GM18907 (cell line): Measurements from ENCODE around the gene B3GNT7.
"Not testable (repeated sequence)": the region's sequence is repeated elsewhere in the genome, so short reads cannot be mapped to it uniquely, and the experiment has no call there.

ENCODE experiments used
- ATAC-seq: cut with Tn5 transposase; IDR thresholded peaks from one replicate; pipeline ENCODE4 v1.9.1; 2021; ENCODE audit warnings: mild to moderate bottlenecking, moderate library complexity; ENCODE audit not compliant: unreplicated experiment

Gene B3GNT7

GRCh38 chr2:231399046-231399852, 3.7 kb downstream of the B3GNT7 start:
- no peak for ATAC-seq

- ATAC-seq = no peak
Measured at GRCh38 chr2:231399853-231400680, 4.6 kb downstream of the B3GNT7 start.

GRCh38 chr2:231400681-231401080, 5.2 kb downstream of the B3GNT7 start:
- not testable (repeated sequence) for ATAC-seq

DNA sequence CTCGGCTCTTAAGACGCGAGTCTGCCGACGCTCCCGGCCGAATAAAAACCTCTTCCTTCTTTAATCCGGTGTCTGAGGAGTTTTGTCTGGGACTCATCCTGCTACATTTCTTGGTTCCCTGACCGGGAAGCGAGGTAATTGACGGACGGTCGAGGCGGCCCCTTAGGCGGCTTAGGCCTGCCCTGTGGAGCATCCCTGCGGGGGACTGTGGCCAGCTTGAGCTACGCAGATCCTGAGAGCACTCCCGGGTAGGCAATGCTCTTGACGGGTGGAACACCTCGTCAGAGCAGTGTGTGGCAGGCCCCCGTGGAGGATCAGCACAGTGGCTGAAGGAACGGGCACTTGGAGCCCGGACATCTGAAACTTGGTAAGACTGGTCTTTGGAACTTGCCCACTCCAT, 5.6 kb downstream of the B3GNT7 start:
- ATAC-seq = not testable (repeated sequence)

DNA sequence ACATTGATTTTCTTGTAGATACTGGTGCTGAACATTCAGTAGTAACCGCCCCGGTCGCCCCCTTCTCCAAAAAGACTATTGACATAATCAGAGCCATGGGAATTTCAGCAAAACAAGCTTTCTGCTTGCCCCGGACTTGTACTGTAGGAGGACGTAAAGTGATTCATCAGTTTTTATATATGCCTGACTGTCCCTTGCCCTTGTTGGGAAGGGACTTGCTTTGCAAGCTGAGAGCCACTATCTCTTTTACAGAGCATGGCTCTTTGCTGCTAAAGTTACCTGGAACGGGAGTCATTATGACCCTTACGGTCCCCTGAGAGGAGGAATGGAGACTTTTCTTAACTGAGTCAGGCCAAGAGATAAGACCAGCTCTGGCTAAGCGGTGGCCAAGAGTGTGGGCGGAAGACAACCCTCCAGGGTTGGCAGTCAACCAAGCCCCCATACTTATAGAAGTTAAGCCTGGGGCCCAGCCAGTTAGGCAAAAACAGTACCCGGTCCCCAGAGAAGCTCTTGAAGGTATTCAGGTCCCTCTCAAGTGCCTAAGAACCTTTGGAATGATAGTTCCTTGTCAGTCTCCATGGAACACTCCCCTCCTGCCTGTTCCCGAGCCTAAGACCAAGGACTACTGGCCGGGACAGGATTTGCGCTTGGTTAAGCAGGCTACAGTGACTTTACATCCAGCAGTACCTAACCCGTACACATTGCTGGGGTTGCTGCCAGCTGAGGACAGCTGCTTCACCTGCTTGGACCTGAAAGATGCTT, 8.1 kb downstream of the B3GNT7 start:
- not testable (repeated sequence) for ATAC-seq

DNA sequence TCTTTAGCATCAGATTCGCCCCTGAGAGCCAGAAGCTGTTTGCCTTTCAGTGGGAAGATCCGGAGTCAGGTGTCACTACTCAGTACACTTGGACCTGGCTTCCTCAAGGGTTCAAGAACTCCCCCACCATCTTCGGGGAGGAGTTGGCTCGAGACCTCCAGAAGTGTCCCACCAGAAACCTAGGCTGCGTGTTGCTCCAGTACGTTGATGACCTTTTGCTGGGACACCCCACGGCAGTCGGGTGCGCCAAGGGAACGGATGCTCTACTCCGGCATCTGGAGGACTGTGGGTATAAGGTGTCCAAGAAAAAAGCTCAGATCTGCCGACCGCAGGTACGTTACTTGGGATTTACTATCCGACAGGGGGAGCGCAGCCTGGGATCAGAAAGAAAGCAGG, 8.7 kb downstream of the B3GNT7 start:
- ATAC-seq = not testable (repeated sequence)

- not testable (repeated sequence) for ATAC-seq
Measured at GRCh38 chr2:231405601-231406367, 10.3 kb downstream of the B3GNT7 start.

DNA sequence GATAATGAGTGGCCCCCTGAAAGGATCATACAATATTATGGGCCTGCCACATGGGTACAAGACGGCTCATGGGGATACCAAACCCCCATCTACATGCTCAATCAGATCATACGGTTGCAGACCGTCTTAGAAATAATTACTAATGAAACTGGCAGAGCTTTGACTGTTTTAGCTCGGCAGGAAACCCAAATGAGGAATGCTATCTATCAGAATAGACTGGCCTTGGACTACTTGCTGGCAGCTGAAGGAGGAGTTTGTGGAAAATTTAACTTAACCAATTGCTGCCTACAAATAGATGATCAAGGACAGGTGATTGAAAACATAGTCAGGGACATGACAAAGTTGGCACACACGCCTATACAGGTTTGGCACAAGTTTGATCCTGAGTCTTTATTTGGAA, 12.2 kb downstream of the B3GNT7 start:
- not testable (repeated sequence) for ATAC-seq

- not testable (repeated sequence) for ATAC-seq
Measured at GRCh38 chr2:231408304-231408703, 12.8 kb downstream of the B3GNT7 start.

GRCh38 chr2:231409776-231410175, 14.3 kb downstream of the B3GNT7 start:
- ATAC-seq = no peak

DNA sequence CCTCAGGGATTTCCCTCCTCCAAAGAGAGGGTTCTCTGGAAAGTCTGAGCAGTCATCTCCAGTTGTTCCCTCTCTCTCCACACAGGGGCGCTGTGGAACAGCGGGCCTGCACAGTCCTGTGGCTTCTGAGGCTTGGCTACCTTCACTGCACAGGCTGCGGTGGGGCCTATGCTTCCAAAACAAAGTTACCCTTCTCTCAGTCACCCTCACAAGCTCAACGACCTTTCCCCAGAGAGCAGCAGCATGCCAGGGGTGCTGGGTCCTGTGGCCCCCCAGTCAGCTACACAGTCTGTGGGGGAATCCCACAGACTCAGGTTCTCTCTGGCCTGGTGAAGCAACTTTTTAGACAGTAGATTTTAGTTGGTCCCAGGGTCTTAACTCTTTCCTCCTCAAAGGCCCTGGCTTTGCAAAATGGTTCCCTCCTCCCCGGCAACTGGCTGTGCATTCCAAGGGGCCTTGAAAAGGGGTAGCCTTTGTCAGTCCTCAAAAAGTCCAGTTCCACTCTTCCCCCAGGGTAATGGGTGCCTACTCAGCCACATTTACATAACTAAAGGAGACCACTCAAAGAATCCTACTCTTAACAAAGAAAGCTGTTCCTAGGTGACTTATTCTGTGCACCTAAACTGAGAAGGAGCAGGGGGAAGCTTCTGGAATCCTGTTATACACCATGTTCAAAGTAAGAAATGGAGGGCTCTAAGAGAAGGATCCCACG, 14.9 kb downstream of the B3GNT7 start:
- ATAC-seq = no peak

DNA sequence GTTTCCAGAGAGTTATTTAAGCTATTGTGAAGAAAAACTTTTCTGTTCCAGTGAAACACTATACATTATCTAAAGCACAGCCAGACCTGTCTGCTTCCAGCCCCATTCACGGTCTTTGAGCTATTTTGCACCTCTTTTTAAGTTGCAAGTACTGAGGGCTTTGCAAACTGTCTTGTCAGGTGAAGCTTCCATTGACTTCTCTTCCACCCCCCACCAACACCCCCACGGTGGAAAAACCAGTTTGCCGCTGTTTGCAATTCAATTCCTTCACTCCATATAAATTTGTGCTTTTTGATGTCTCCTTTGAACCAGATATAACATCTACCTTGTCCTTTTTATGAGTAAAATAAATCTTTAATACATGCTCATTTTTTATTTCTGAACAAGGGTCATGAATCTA, 15.7 kb downstream of the B3GNT7 start:
- ATAC-seq = no peak

DNA sequence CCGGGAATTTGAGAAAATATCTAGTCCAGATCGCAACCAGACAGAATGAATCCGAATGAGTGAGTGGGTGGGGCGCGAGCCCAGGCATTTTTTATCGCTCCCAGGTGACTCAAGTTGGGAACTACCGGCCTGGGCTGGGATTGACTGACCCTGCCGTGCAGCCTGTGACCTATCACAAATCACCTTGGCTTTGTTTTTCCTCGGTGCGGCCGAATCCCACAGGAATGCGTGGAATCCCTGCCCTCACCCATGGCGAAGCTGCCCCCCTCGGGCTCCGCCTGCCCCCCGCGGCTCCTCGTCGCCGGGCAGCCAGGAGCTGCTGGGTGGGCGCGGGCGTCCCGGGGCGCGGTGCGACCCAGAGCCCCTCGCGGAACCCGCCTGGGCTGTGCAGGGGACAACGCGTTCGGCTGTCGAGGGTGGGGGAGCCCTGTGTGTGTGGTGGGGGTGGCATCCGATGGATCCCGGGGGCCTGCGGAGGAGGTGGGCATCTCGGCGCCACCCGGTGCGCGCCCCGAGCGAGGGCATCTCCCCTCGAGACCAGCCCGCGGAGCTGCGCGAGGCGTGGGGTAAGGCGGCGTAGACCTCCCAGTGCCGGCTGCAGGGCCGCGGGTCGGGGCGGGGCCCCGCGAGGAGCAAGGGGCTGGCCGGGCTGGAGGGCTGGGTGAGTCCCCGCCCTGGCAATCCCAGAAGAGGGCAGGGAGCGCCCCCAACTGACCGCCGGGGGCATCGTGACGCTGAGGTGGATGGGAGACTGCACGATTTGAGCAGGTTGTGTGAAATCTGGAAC, 16.5 kb downstream of the B3GNT7 start:
- ATAC-seq = peak; percentile 99

DNA sequence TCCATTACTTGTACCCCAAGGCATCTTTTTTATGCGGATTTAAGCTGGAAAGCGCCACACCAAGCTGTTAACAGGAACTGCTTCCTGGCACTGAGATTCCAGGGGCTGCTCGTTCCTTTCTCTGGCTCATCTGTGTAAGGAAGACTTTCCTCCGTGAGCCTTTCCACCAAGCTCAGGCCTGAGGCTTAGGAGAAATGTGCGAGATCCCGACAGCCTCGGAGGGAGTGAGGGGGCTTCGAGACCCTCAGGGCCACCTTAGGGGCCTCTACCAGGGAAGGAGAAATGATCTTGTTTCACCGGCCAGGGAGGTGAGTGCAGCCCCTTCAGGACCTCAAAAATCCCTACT, 17.1 kb downstream of the B3GNT7 start:
- ATAC-seq = no peak

DNA sequence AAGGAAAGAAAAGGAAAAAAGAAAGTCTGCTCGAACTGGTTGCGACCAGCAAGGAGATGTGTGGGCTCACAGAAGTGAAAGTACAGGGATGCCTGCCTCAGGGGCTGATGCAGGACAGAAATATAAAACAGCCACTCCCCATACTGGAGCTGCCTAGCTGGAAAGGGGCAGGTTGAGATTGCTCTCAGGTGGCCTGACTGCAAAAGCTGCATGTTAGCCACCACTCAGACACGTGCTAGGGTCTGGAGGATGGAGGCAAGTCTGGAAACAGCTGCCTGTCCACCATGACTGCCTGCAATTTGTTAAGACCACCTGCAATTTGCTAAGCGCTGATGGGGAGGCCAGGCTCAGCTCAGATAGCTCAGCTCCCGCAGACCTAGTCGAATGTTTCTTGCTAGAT, 17.9 kb downstream of the B3GNT7 start:
- no peak for ATAC-seq

- ATAC-seq = no peak
Measured at GRCh38 chr2:231413921-231414476, 18.5 kb downstream of the B3GNT7 start.

DNA sequence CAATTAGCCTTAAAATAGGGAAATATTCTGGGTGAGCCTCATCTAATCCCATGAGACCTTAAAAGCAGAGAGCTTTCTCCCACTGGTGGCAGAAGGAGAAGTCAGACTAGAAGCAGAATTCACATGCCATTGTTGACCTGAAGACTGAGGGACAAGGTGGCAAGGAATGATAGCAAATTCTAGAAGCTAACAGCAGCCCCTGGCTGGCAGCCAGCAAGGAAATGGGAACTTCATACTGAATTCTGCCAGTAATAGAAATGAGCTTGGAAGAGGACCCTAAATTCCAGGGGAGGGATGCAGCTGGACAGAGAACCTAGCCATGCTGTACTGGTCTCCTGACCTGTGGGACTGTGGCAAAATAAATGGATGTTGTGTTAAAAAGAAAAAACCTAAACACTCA, 19.5 kb downstream of the B3GNT7 start:
- ATAC-seq = no peak

DNA sequence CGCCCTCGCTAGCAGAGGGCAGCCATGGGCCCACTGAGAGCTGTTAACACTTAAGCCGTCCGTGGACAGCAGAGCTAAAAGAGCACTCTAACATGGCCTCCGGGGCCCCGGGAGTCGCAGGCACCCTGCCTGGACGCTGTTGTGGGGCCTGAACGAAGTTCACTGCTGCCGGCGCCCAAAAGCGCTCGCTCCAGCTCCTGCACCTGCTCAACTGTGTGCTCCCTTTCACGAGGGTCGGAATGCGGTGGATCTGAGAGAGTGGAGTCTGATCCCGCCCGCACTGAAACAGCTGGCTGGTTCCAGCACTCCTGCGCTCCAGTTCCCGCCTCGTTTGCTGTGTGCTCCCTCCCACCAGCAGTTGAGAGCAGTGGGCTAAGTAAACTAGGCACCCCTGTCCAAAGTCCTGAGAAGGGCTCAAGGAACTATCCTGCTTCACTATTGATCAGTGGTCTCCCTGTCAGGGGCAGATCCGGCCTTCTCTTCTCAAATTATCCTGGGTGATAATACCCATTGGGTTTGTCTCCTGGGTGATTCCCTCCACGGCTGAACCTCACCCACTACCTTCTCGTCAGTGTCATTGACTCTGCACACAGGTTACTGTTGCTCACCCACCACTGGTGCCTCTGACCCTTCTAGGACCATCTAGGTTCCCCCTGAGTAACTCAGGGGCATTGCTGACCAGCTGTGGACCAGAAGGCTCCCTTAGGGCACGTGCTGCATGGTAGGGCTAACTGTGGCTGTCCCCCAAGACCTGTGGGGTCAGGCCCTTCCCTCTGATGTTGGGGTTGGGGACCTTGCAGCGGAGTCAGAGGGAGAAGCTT, 23.5 kb downstream of the B3GNT7 start:
- ATAC-seq = no peak
